Chondrocyte (in vitro differentiated cells): ENCODE measurements around the gene RCAN1. TPM values are rescaled to one million over a fixed set of nuclear protein-coding genes. Genes with fewer than 3 reads are reported as not detected.
A peak's percentile ranks its signal among the peaks of the same experiment; 100 is the strongest.

Source experiments
- DNase-seq: peaks from one replicate; pipeline ENCODE4 v3.0.0; 2021; ENCODE audit warnings: mixed read lengths, low spot score
- H3K27ac Mint-ChIP-seq: one replicate; pipeline ENCODE4 v1.8.0; 2021; ENCODE audit warnings: mild to moderate bottlenecking, moderate library complexity, mixed read lengths; ENCODE audit not compliant: unreplicated experiment
- H3K27me3 Mint-ChIP-seq: 2 replicates; pipeline ENCODE4 v1.8.0; 2021; ENCODE audit warnings: low read depth, mixed read lengths
- H3K36me3 Mint-ChIP-seq: 2 replicates; pipeline ENCODE4 v1.8.0; 2021; ENCODE audit warnings: low read depth, mixed read lengths
- H3K4me1 Mint-ChIP-seq: 2 replicates; pipeline ENCODE4 v1.8.0; 2021; ENCODE audit warnings: low read depth, mild to moderate bottlenecking, mixed read lengths
- H3K4me3 Mint-ChIP-seq: one replicate; pipeline ENCODE4 v1.8.0; 2021; ENCODE audit warnings: mild to moderate bottlenecking, moderate library complexity, mixed read lengths; ENCODE audit not compliant: unreplicated experiment
- H3K9me3 Mint-ChIP-seq: 2 replicates; pipeline ENCODE4 v1.8.0; 2021; ENCODE audit warnings: low read depth, mixed read lengths
- CTCF ChIP-seq: fragments of 200-600 bp; sonication (generic); IDR thresholded peaks from 2 replicates; pipeline ENCODE4 v1.5.0; 2021; ENCODE audit warnings: antibody characterized with exemption, mild to moderate bottlenecking, moderate library complexity
- total RNA-seq: library from RNA; stranded (reverse); gene quantifications from 3 replicates; pipeline ENCODE4 v1.2.1, GENCODE V29; 2021

The RCAN1 gene
- total RNA-seq, 1 donor from 2014 or later: 80.9 TPM

GRCh38 chr21:34513129-34513675 lies 101.7 kb downstream of the RCAN1 start:
- H3K9me3 Mint-ChIP-seq: no peaks in the 10 kb centered on the region
- no peak for TF ChIP-seq CTCF
- H3K27ac Mint-ChIP-seq: no peak overlapping the region
- DNase-seq: no peak
- H3K27me3 Mint-ChIP-seq: no peaks in the 10 kb centered on the region
- no peak overlapping the region for H3K4me3 Mint-ChIP-seq
- H3K4me1 Mint-ChIP-seq: peaks cover 12% of the 10 kb centered on the region
- H3K36me3 Mint-ChIP-seq: peaks cover 15% of the 10 kb centered on the region

- Mint-ChIP-seq H3K9me3 (no peaks in the 10 kb centered on the region), H3K4me1 (no peaks in the 10 kb centered on the region), H3K36me3 (peaks cover 3% of the 10 kb centered on the region), H3K27ac (no peak within 1 kb of the TSS), H3K4me3 (no peak within 1 kb of the TSS), H3K27me3 (no peaks in the 10 kb centered on the region)
- no peak for TF ChIP-seq CTCF
- no peak for DNase-seq
These were observed 103.0 kb downstream of the RCAN1 start, which contains the start of gene KCNE1 for GRCh38 chr21:34511787-34512455. Gene KCNE1 (minus strand): TSS chr21:34512210. CDS start chr21:34449634, 62,576 bp downstream.

- no peak for TF ChIP-seq CTCF
- no peak overlapping the region for H3K27ac Mint-ChIP-seq
- H3K27me3 Mint-ChIP-seq: no peaks in the 10 kb centered on the region
- no peaks in the 10 kb centered on the region for H3K4me1 Mint-ChIP-seq
- H3K36me3 Mint-ChIP-seq: no peaks in the 10 kb centered on the region
- no peaks in the 10 kb centered on the region for H3K9me3 Mint-ChIP-seq
- H3K4me3 Mint-ChIP-seq: no peak overlapping the region
- no peak for DNase-seq
These were observed 103.7 kb downstream of the RCAN1 start for GRCh38 chr21:34511181-34511580.

GRCh38 chr21:34510148-34511142 lies 104.5 kb downstream of the RCAN1 start:
- no peaks in the 10 kb centered on the region for H3K4me1 Mint-ChIP-seq
- no peak overlapping the region for H3K27ac Mint-ChIP-seq
- H3K27me3 Mint-ChIP-seq: no peaks in the 10 kb centered on the region
- H3K36me3 Mint-ChIP-seq: no peaks in the 10 kb centered on the region
- DNase-seq: no peak
- no peaks in the 10 kb centered on the region for H3K9me3 Mint-ChIP-seq
- H3K4me3 Mint-ChIP-seq: no peak overlapping the region
- peak; percentile 85 for TF ChIP-seq CTCF

GRCh38 chr21:34509151-34509550 lies 105.8 kb downstream of the RCAN1 start:
- Mint-ChIP-seq H3K9me3 (no peaks in the 10 kb centered on the region), H3K4me3 (no peak overlapping the region), H3K27me3 (no peaks in the 10 kb centered on the region), H3K4me1 (no peaks in the 10 kb centered on the region), H3K36me3 (no peaks in the 10 kb centered on the region), H3K27ac (no peak overlapping the region)
- peak; percentile 43 for TF ChIP-seq CTCF
- DNase-seq: no peak
